C1 segment of cervical spinal cord (tissue), 14 donors: ENCODE results near the gene ARL6.
"Not testable (repeated sequence)": the region's sequence is repeated elsewhere in the genome, so short reads cannot be mapped to it uniquely, and the experiment has no call there.

ENCODE experiments used
- DNase-seq, 14 donors: peaks; one replicate each; lab custom pipeline; 2025; lab: John Stamatoyannopoulos, UW

ARL6 gene

GRCh38 chr3:97821287-97821773 lies 56.8 kb downstream of the ARL6 start:
- peak in 6 of 14 donors; percentile 39 to 82 (median 72) for DNase-seq

- DNase-seq: peak in 13 of 14 donors; percentile 39 to 91 (median 82)
Observed at GRCh38 chr3:97821774-97822358, 57.3 kb downstream of the ARL6 start, which contains the start of gene CRYBG3. CRYBG3 (plus strand) TSS chr3:97822011; CDS start chr3:97822207, 196 bp downstream.

GRCh38 chr3:97822359-97822775 lies 57.8 kb downstream of the ARL6 start:
- DNase-seq: peak in 8 of 14 donors; percentile 3 to 82 (median 65)

GRCh38 chr3:97823046-97824004 lies 58.8 kb downstream of the ARL6 start:
- DNase-seq: peak in 5 of 14 donors; percentile 9 to 47 (median 38)

GRCh38 chr3:97825101-97825500 lies 60.5 kb downstream of the ARL6 start:
- no peak for DNase-seq

GRCh38 chr3:97827741-97828471 lies 63.3 kb downstream of the ARL6 start:
- peak in 6 of 14 donors; percentile 15 to 52 (median 30) for DNase-seq

GRCh38 chr3:97829198-97829597 lies 64.6 kb downstream of the ARL6 start:
- DNase-seq: no peak

- DNase-seq: no peak
Observed at GRCh38 chr3:97830638-97831037, 66.1 kb downstream of the ARL6 start.

- no peak for DNase-seq
Observed at GRCh38 chr3:97831140-97831539, 66.6 kb downstream of the ARL6 start.

GRCh38 chr3:97833184-97833583 lies 68.6 kb downstream of the ARL6 start:
- not testable (repeated sequence) for DNase-seq

- DNase-seq: no peak
Observed at GRCh38 chr3:97835761-97836160, 71.2 kb downstream of the ARL6 start.

GRCh38 chr3:97838393-97838792 lies 73.8 kb downstream of the ARL6 start:
- DNase-seq: no peak

GRCh38 chr3:97839944-97840343 lies 75.4 kb downstream of the ARL6 start:
- no peak for DNase-seq

GRCh38 chr3:97841304-97841703 lies 76.7 kb downstream of the ARL6 start:
- DNase-seq: no peak

GRCh38 chr3:97841956-97842355 lies 77.4 kb downstream of the ARL6 start:
- DNase-seq: no peak

- DNase-seq: no peak
Observed at GRCh38 chr3:97848779-97849178, 84.2 kb downstream of the ARL6 start.
